Measurements from ENCODE around the gene TNFAIP8L2.
"Not testable (repeated sequence)": the region's sequence is repeated elsewhere in the genome, so short reads cannot be mapped to it uniquely, and the experiment has no call there.

Gene TNFAIP8L2

GRCh38 chr1:151197863-151198253 lies 41.4 kb downstream of the TNFAIP8L2 start:
- H3K4me3 ChIP-seq (ENCODE audit: low read depth in 1 of 5, low read length in 5 of 5): peak overlapping the region; percentile 62 to 99 (median 93)
- H3K9ac ChIP-seq (ENCODE audit: low read length in 5 of 5): peak overlapping the region; percentile 7 to 98 (median 30)
- H3K27me3 ChIP-seq (ENCODE audit: control insufficient read depth in 5 of 5, insufficient read depth in 4 of 5, low read length in 5 of 5): no peaks in the 10 kb centered on the region
- no peaks in the 10 kb centered on the region for H3K9me3 ChIP-seq (ENCODE audit: control insufficient read depth in 5 of 5, low read length in 5 of 5)
- H3K27ac ChIP-seq (ENCODE audit: low read depth, low read length): peak overlapping the region; percentile 96
- peaks cover 0 to 4% (median 2%) of the 10 kb centered on the region in 5 donors for H3K36me3 ChIP-seq (ENCODE audit: control insufficient read depth in 5 of 5, insufficient read depth in 5 of 5, low read length in 5 of 5)
- H3K4me1 ChIP-seq (ENCODE audit: control insufficient read depth in 5 of 5, insufficient read depth in 5 of 5, low read length in 5 of 5): peaks cover 2 to 40% (median 31%) of the 10 kb centered on the region in 5 donors

- H3K4me1 ChIP-seq (ENCODE audit: control insufficient read depth in 5 of 5, insufficient read depth in 5 of 5, low read length in 5 of 5): peaks cover 2 to 40% (median 31%) of the 10 kb centered on the region in 5 donors
Measured at GRCh38 chr1:151198254-151199127, 42.0 kb downstream of the TNFAIP8L2 start, which contains the start of gene PIP5K1A. PIP5K1A (plus strand) TSS chr1:151198552; CDS start chr1:151198997, 445 bp downstream.

GRCh38 chr1:151199873-151200581 lies 43.6 kb downstream of the TNFAIP8L2 start:
- H3K27me3 ChIP-seq (ENCODE audit: control insufficient read depth in 5 of 5, insufficient read depth in 4 of 5, low read length in 5 of 5): no peaks in the 10 kb centered on the region
- peak overlapping the region; percentile 96 for H3K27ac ChIP-seq (ENCODE audit: low read depth, low read length)
- peak overlapping the region; percentile 92 to 99 (median 96) for H3K4me3 ChIP-seq (ENCODE audit: low read depth in 1 of 5, low read length in 5 of 5)
- H3K36me3 ChIP-seq (ENCODE audit: control insufficient read depth in 5 of 5, insufficient read depth in 5 of 5, low read length in 5 of 5): peaks cover 0 to 15% (median 5%) of the 10 kb centered on the region in 5 donors
- H3K4me1 ChIP-seq (ENCODE audit: control insufficient read depth in 5 of 5, insufficient read depth in 5 of 5, low read length in 5 of 5): peaks cover 2 to 40% (median 31%) of the 10 kb centered on the region in 5 donors
- peak overlapping the region; percentile 72 to 98 (median 96) for H3K9ac ChIP-seq (ENCODE audit: low read length in 5 of 5)
- no peaks in the 10 kb centered on the region for H3K9me3 ChIP-seq (ENCODE audit: control insufficient read depth in 5 of 5, low read length in 5 of 5)

More at GRCh38 chr1:151198254-151199127, 42.0 kb downstream of the TNFAIP8L2 start, which contains the start of gene PIP5K1A:
- H3K27ac ChIP-seq (ENCODE audit: low read depth, low read length): peak within 1 kb of the TSS; percentile 96
- H3K4me3 ChIP-seq (ENCODE audit: low read depth in 1 of 5, low read length in 5 of 5): peak within 1 kb of the TSS; percentile 92 to 99 (median 96)
- H3K9ac ChIP-seq (ENCODE audit: low read length in 5 of 5): peak within 1 kb of the TSS; percentile 92 to 98 (median 97)
- H3K36me3 ChIP-seq (ENCODE audit: control insufficient read depth in 5 of 5, insufficient read depth in 5 of 5, low read length in 5 of 5): peaks cover 0 to 10% (median 5%) of the 10 kb centered on the region in 5 donors
- no peaks in the 10 kb centered on the region for H3K9me3 ChIP-seq (ENCODE audit: control insufficient read depth in 5 of 5, low read length in 5 of 5)
- no peaks in the 10 kb centered on the region for H3K27me3 ChIP-seq (ENCODE audit: control insufficient read depth in 5 of 5, insufficient read depth in 4 of 5, low read length in 5 of 5)

- Histone ChIP-seq H3K36me3 (ENCODE audit: control insufficient read depth in 5 of 5, insufficient read depth in 5 of 5, low read length in 5 of 5) (peaks cover 0 to 41% (median 21%) of the 10 kb centered on the region in 5 donors), H3K4me1 (ENCODE audit: control insufficient read depth in 5 of 5, insufficient read depth in 5 of 5, low read length in 5 of 5) (peaks cover 0 to 15% (median 8%) of the 10 kb centered on the region in 5 donors)
- not testable (repeated sequence) for H3K4me3 ChIP-seq (ENCODE audit: low read depth in 1 of 5, low read length in 5 of 5)
Measured at GRCh38 chr1:151205381-151205965, 49.0 kb downstream of the TNFAIP8L2 start.

More at GRCh38 chr1:151205381-151205965, 49.0 kb downstream of the TNFAIP8L2 start:
- H3K27ac ChIP-seq (ENCODE audit: low read depth, low read length); H3K27me3 ChIP-seq (ENCODE audit: control insufficient read depth in 5 of 5, insufficient read depth in 4 of 5, low read length in 5 of 5); H3K9me3 ChIP-seq (ENCODE audit: control insufficient read depth in 5 of 5, low read length in 5 of 5): not testable (repeated sequence)
- H3K9ac ChIP-seq (ENCODE audit: low read length in 5 of 5): peak overlapping the region in 1 of 5 donors; percentile 4
